HCT116 (cell line): ENCODE data around the gene MYZAP. TPM values are rescaled to one million over a fixed set of nuclear protein-coding genes. Genes with fewer than 3 reads are reported as not detected.

Source experiments
- ATAC-seq: fragments of 200-7000 bp; cut with Tn5 transposase; 2 replicates; pipeline ENCODE4 v1.9.1; 2020; ENCODE audit warnings: mild to moderate bottlenecking, moderate library complexity
- BruUV-seq: library from RNA; stranded (reverse); fragments of 400-500 nt; replicated peaks from 2 replicates; lab custom pipeline; 2021; lab: Mats Ljungman, UMichigan
- CTCF ChIA-PET: fragments of 300-600 bp; sonication (Branson Sonifier 250); formaldehyde crosslinking; loops from one replicate; lab custom pipeline; 2021; ENCODE audit warnings: antibody characterized with exemption; lab: Charles Lee
- POLR2A ChIA-PET: fragments of 300-600, 350-600 bp; sonication (Branson Sonifier 250); formaldehyde crosslinking; loops from one replicate; lab custom pipeline; 2021; ENCODE audit warnings: antibody characterized with exemption; lab: Charles Lee
- RAD21 ChIA-PET, 2 experiments: fragments of 300-600 bp; sonication (Branson Sonifier 250); formaldehyde crosslinking; loops; one replicate each; lab custom pipeline; 2023; ENCODE audit warnings: low total read pairs in 2 of 2; ENCODE audit not compliant: uncharacterized antibody in 2 of 2, unreplicated experiment in 2 of 2, low non-redundant PET in 1 of 2; lab: Charles Lee
- DNase-seq: peaks from one replicate; pipeline ENCODE4 v3.0.0-alpha.2; 2010; ENCODE audit warnings: low read depth, low spot score
- H2AFZ ChIP-seq: fragments of 200-600 bp; shearing (Covaris generic), sonication (generic); 2 replicates; pipeline ENCODE4 v1.6.1; 2017; ENCODE audit warnings: low read depth, mixed run types, mixed read lengths, antibody characterized with exemption, low read length; ENCODE audit not compliant: poor library complexity, severe bottlenecking
- H3K27ac ChIP-seq: 2 replicates; pipeline ENCODE4 v1.5.1; 2012; ENCODE audit warnings: low read depth, low read length
- H3K27me3 ChIP-seq: fragments of 200-600 bp; sonication (generic); 2 replicates; pipeline ENCODE4 v1.6.1; 2016; ENCODE audit warnings: mixed run types, low read length, mixed read lengths; ENCODE audit not compliant: insufficient read depth
- H3K36me3 ChIP-seq, 2 experiments: fragments of 200-500 bp in 1 of 2; fragments of 200-600 bp in 1 of 2; sonication (Bioruptor generic) in 1 of 2; sonication (generic) in 1 of 2; 2 replicates each; pipeline versions ENCODE4 v1.5.1 to v1.6.1; 2014 to 2016; ENCODE audit warnings: low read length in 2 of 2, inconsistent platforms in 1 of 2, mixed read lengths in 1 of 2, mixed run types in 1 of 2; ENCODE audit not compliant: insufficient read depth in 2 of 2, control insufficient read depth in 1 of 2
- H3K4me1 ChIP-seq, 2 experiments: fragments of 200-600 bp in 1 of 2; sonication (generic) in 1 of 2; 2 replicates each; pipeline versions ENCODE4 v1.5.1 to v1.6.1; 2012 to 2017; ENCODE audit warnings: low read length in 2 of 2, inconsistent platforms in 1 of 2, mild to moderate bottlenecking in 1 of 2, mixed read lengths in 1 of 2, mixed run types in 1 of 2, moderate library complexity in 1 of 2; ENCODE audit not compliant: insufficient read depth in 2 of 2, control insufficient read depth in 1 of 2
- H3K4me2 ChIP-seq: fragments of 200-600 bp; sonication (generic); 2 replicates; pipeline ENCODE4 v1.6.1; 2017; ENCODE audit warnings: mixed run types, low read length, mixed read lengths
- H3K4me3 ChIP-seq, 2 experiments: fragments of 200-600 bp in 1 of 2; sonication (generic) in 1 of 2; replicated peaks in 1 of 2; 2 replicates each; pipeline ENCODE4 v1.5.1; 2011 to 2016; ENCODE audit warnings: low read length in 2 of 2, control low read depth in 1 of 2, low read depth in 1 of 2, mild to moderate bottlenecking in 1 of 2, mixed read lengths in 1 of 2, mixed run types in 1 of 2
- H3K79me2 ChIP-seq: fragments of 200-600 bp; sonication (generic); 2 replicates; pipeline ENCODE4 v1.6.1; 2017; ENCODE audit warnings: mild to moderate bottlenecking, mixed run types, low read length, moderate library complexity, mixed read lengths; ENCODE audit not compliant: insufficient read depth
- H3K9ac ChIP-seq: fragments of 200-600 bp; sonication (generic); 2 replicates; pipeline ENCODE4 v1.6.1; 2016; ENCODE audit warnings: low read length, mixed read lengths
- H3K9me2 ChIP-seq: fragments of 200-600 bp; sonication (generic), shearing (Covaris generic); 2 replicates; pipeline ENCODE4 v1.6.1; 2017; ENCODE audit warnings: mixed run types, mild to moderate bottlenecking, moderate library complexity; ENCODE audit not compliant: insufficient read depth
- H3K9me3 ChIP-seq, 2 experiments: fragments of 200-500 bp in 1 of 2; fragments of 200-600 bp in 1 of 2; sonication (Bioruptor generic) in 1 of 2; sonication (generic) in 1 of 2; 2 replicates each; pipeline ENCODE4 v1.6.1; 2014 to 2017; ENCODE audit warnings: low read length in 2 of 2, mixed read lengths in 2 of 2, inconsistent platforms in 1 of 2, low read depth in 1 of 2, mild to moderate bottlenecking in 1 of 2, mixed run types in 1 of 2, moderate library complexity in 1 of 2; ENCODE audit not compliant: control insufficient read depth in 1 of 2, insufficient read depth in 1 of 2
- H4K20me1 ChIP-seq: fragments of 200-600 bp; sonication (generic), shearing (Covaris generic); 2 replicates; pipeline ENCODE4 v1.6.1; 2017; ENCODE audit warnings: mixed run types, mild to moderate bottlenecking, moderate library complexity; ENCODE audit not compliant: insufficient read depth
- CTCF ChIP-seq, 3 experiments: fragments of 200-600 bp in 1 of 3; sonication (generic) in 1 of 3; IDR thresholded peaks in 2 of 3; conservative IDR thresholded peaks in 1 of 3; 2 replicates each; pipeline ENCODE4 v1.5.1; 2012 to 2017; ENCODE audit warnings: low read depth in 2 of 3, low read length in 2 of 3, antibody characterized with exemption in 1 of 3, borderline replicate concordance in 1 of 3, control low read depth in 1 of 3, mild to moderate bottlenecking in 1 of 3, mixed read lengths in 1 of 3, mixed run types in 1 of 3, moderate library complexity in 1 of 3; ENCODE audit not compliant: insufficient read depth in 1 of 3
- EZH2phosphoT487 ChIP-seq: fragments of 200-600 bp; IDR thresholded peaks from 2 replicates; pipeline ENCODE4 v1.6.1; 2018; ENCODE audit warnings: antibody characterized with exemption, borderline replicate concordance
- JUND ChIP-seq: IDR thresholded peaks from 2 replicates; pipeline ENCODE4 v1.6.1; 2012
- MAX ChIP-seq: IDR thresholded peaks from 2 replicates; pipeline ENCODE4 v1.6.1; 2012
- POLR2A ChIP-seq: IDR thresholded peaks from 2 replicates; pipeline ENCODE4 v1.7.0; 2011; ENCODE audit warnings: borderline replicate concordance; ENCODE audit not compliant: insufficient read depth, insufficient read length; ENCODE audit errors: extremely low read depth
- POLR2AphosphoS5 ChIP-seq: IDR thresholded peaks from 2 replicates; pipeline ENCODE4 v1.6.1; 2011; ENCODE audit warnings: mild to moderate bottlenecking, low read depth, low read length, moderate library complexity
- REST ChIP-seq: IDR thresholded peaks from 2 replicates; pipeline ENCODE4 v1.6.1; 2012; ENCODE audit warnings: low read depth
- SIN3A ChIP-seq: IDR thresholded peaks from 2 replicates; pipeline ENCODE4 v1.6.1; 2012; ENCODE audit warnings: low read depth
- SRF ChIP-seq: IDR thresholded peaks from 2 replicates; pipeline ENCODE4 v1.6.1; 2012; ENCODE audit warnings: low read depth
- TCF7L2 ChIP-seq: IDR thresholded peaks from 2 replicates; pipeline ENCODE4 v1.7.0; 2011; ENCODE audit warnings: borderline replicate concordance, inconsistent platforms; ENCODE audit not compliant: insufficient read depth, insufficient read length; ENCODE audit errors: extremely low read depth
- YY1 ChIP-seq: IDR thresholded peaks from 2 replicates; pipeline ENCODE4 v1.6.1; 2011; ENCODE audit warnings: low read length, low read depth, moderate library complexity, mild to moderate bottlenecking; ENCODE audit not compliant: insufficient replicate concordance; ENCODE audit errors: extremely low read depth
- ZBTB33 ChIP-seq: IDR thresholded peaks from 2 replicates; pipeline ENCODE4 v1.6.1; 2011; ENCODE audit warnings: mild to moderate bottlenecking, low read length, moderate library complexity; ENCODE audit not compliant: insufficient replicate concordance; ENCODE audit errors: extremely low read depth
- ZFX ChIP-seq: fragments of 450-650 bp; IDR thresholded peaks from 2 replicates; pipeline ENCODE4 v1.6.1; 2017
- intact Hi-C: fragments of 100-400 bp; cut with micrococcal nuclease; formaldehyde crosslinking; loops from 2 replicates; pipeline ENCODE4 v1.10.0; 2022
- total RNA-seq: library from RNA; stranded (reverse); gene quantifications from one replicate; pipeline ENCODE4 v1.2.1, GENCODE V29; 2021; ENCODE audit not compliant: unreplicated experiment

The MYZAP gene
- total RNA-seq, 1 experiment from 2014 or later, result 5.8 TPM

GRCh38 chr15:57589754-57590153 lies 1.9 kb upstream of the MYZAP start:
- peaks cover 9 to 18% of the 10 kb centered on the region in 2 experiments; a peak in 3 of 4 replicates for H3K4me1 ChIP-seq
- BruUV-seq, result no TSS peak
- H2AFZ ChIP-seq, result no peak overlapping the region
- no peaks in the 10 kb centered on the region for H3K36me3 ChIP-seq
- H3K9me2 ChIP-seq, result no peaks in the 10 kb centered on the region
- ChIA-PET CTCF (no interaction called here), RAD21 (interaction anchor here in 1 of 2 experiments (0.9 kb wide), 1 partner anchor 17 kb away, joined by 3 read pairs; no protein-coding TSS in a partner anchor), POLR2A (no interaction called here)
- no peak for ATAC-seq
- no peak for TF ChIP-seq ZBTB33
- TF ChIP-seq POLR2A, result no peak
- no peak for TF ChIP-seq TCF7L2
- no peak for TF ChIP-seq REST
- TF ChIP-seq YY1, result no peak
- TF ChIP-seq SIN3A, result no peak
- no peak for TF ChIP-seq CTCF (IDR thresholded peaks at IDR 0.05 in 2 of 3, conservative IDR thresholded peaks at IDR 0.05 in 1 of 3; ENCODE audit: borderline replicate concordance in 1 of 3, insufficient read depth in 1 of 3, low read depth in 2 of 3, low read length in 2 of 3)
- TF ChIP-seq ZFX, result no peak
- TF ChIP-seq SRF, result no peak
- TF ChIP-seq EZH2phosphoT487, result no peak
- TF ChIP-seq POLR2AphosphoS5, result no peak
- no peak for TF ChIP-seq MAX
- TF ChIP-seq JUND, result no peak
- intact Hi-C loops, result no loop called here
- H4K20me1 ChIP-seq, result no peaks in the 10 kb centered on the region
- H3K4me2 ChIP-seq, result no peak overlapping the region
- H3K79me2 ChIP-seq, result no peaks in the 10 kb centered on the region
- no peaks in the 10 kb centered on the region for H3K9me3 ChIP-seq
- H3K27me3 ChIP-seq, result no peaks in the 10 kb centered on the region
- H3K4me3 ChIP-seq, result no peak overlapping the region
- no peak for DNase-seq
- H3K27ac ChIP-seq, result no peak overlapping the region
- H3K9ac ChIP-seq, result no peak overlapping the region
